Breast epithelium (tissue), 4 donors: ENCODE results near the gene HSPBP1. TPM values are rescaled to one million over a fixed set of nuclear protein-coding genes. Genes with fewer than 3 reads are reported as not detected.

ENCODE experiments used
- DNase-seq, 2 donors: peaks; one replicate each; pipeline ENCODE4 v3.0.0-alpha.2; 2019; ENCODE audit warnings: low spot score in 2 of 2
- H3K27ac ChIP-seq, 2 donors: fragments of 200-600 bp; sonication (generic) in 1 of 2; one replicate each; pipeline ENCODE4 v1.5.1; 2016 to 2019; ENCODE audit warnings: mild to moderate bottlenecking in 1 of 2
- H3K27me3 ChIP-seq, 2 donors: fragments of 200-600 bp; sonication (generic) in 1 of 2; one replicate each; pipeline versions ENCODE4 v1.5.1 to v1.6.0; 2017 to 2019; ENCODE audit warnings: control low read depth in 1 of 2, mild to moderate bottlenecking in 1 of 2
- H3K36me3 ChIP-seq: fragments of 200-600 bp; one replicate; pipeline ENCODE4 v1.5.1; 2019
- H3K4me1 ChIP-seq, 2 donors: fragments of 200-600 bp; sonication (generic); one replicate each; pipeline ENCODE4 v1.5.1; 2016 to 2019; ENCODE audit warnings: control low read depth in 1 of 2
- H3K4me3 ChIP-seq, 3 donors: fragments of 200-600 bp; sonication (generic); 1 replicate in 2 of 3; 2 replicates in 1 of 3; pipeline ENCODE4 v1.5.1; 2016 to 2019; ENCODE audit warnings: mild to moderate bottlenecking in 3 of 3, moderate library complexity in 2 of 3
- H3K9me3 ChIP-seq, 2 donors: fragments of 200-600 bp; sonication (generic) in 1 of 2; one replicate each; pipeline ENCODE4 v1.5.1; 2016 to 2019; ENCODE audit warnings: control low read depth in 1 of 2
- POLR2A ChIP-seq: fragments of 450-650 bp; IDR thresholded peaks from one replicate; pipeline ENCODE4 v1.6.1; 2016; ENCODE audit warnings: antibody characterized with exemption, mild to moderate bottlenecking, moderate library complexity
- POLR2AphosphoS5 ChIP-seq, 3 donors: sonication (generic); formaldehyde crosslinking; IDR thresholded peaks; one replicate each; pipeline ENCODE4 v1.6.1; 2017; ENCODE audit warnings: antibody characterized with exemption in 3 of 3
- intact Hi-C: fragments of 100-400 bp; cut with DNase I; formaldehyde crosslinking; loops from one replicate; pipeline ENCODE4 v1.15.1; 2023; ENCODE audit warnings: low total_unique reads
- total RNA-seq, 3 donors: library from RNA; depleted of rRNA; stranded (reverse); fragments of >200 nt; gene quantifications; one replicate each; pipeline ENCODE4 v1.1.0, GENCODE V29; 2016
- TF ChIP-seq, protein P1 (sequence below), 3 donors: fragments of 450-650 bp; IDR thresholded peaks; one replicate each; pipeline ENCODE4 v1.5.1; 2016 to 2017; ENCODE audit warnings: antibody characterized with exemption in 3 of 3, mild to moderate bottlenecking in 3 of 3, moderate library complexity in 3 of 3

The HSPBP1 gene
- total RNA-seq, 3 donors from 2014 or later = 13.3 to 36.1 (median 32.6) TPM

DNA sequence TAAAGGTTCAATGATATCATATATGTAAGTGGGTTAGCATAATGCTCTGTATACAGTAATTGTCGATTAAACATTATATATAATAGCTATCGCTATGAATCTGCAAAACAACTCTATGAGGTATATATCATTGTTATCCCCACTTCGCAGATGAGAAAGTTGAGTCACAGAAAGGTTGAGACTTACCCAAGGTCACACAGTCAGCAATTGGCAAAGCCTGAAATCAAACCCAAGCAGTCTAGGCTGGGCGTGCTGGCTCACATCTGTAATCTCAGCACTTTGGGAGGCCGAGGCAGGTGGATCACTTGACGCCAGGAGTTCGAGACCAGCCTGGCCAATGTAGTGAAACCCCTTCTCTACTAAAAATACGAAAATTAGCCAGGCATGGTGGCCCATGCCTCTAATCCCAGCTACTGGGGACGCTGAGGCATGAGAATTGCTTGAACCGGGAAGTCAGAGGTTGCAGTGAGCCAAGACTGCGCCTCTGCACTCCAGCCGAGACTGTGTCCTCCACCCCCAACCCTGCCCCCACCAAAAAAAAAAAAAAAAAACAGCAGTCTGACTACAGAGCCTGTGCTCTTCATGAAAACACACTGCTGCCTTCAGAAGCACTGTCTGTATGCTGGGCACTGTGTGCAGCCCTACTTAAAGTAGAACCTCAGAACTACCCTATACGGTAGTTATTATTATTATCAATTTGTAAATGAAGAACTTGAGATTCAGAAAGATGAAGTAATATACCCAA is 1.3 kb downstream of the HSPBP1 start:
- DNase-seq = no peak
- no peaks in the 10 kb centered on the region for H3K36me3 ChIP-seq
- no peaks in the 10 kb centered on the region for H3K9me3 ChIP-seq
- intact Hi-C loops = no loop called here
- H3K4me3 ChIP-seq = peak overlapping the region in 2 of 3 donors; percentile 80 to 82
- H3K4me1 ChIP-seq = no peaks in the 10 kb centered on the region
- H3K27ac ChIP-seq = no peak overlapping the region
- TF ChIP-seq POLR2A (no peak), POLR2AphosphoS5 (IDR thresholded peaks at IDR 0.05) (no peak)
- TF ChIP-seq, protein P1, sequence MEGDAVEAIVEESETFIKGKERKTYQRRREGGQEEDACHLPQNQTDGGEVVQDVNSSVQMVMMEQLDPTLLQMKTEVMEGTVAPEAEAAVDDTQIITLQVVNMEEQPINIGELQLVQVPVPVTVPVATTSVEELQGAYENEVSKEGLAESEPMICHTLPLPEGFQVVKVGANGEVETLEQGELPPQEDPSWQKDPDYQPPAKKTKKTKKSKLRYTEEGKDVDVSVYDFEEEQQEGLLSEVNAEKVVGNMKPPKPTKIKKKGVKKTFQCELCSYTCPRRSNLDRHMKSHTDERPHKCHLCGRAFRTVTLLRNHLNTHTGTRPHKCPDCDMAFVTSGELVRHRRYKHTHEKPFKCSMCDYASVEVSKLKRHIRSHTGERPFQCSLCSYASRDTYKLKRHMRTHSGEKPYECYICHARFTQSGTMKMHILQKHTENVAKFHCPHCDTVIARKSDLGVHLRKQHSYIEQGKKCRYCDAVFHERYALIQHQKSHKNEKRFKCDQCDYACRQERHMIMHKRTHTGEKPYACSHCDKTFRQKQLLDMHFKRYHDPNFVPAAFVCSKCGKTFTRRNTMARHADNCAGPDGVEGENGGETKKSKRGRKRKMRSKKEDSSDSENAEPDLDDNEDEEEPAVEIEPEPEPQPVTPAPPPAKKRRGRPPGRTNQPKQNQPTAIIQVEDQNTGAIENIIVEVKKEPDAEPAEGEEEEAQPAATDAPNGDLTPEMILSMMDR (IDR thresholded peaks at IDR 0.05) = no peak
- no peaks in the 10 kb centered on the region for H3K27me3 ChIP-seq

DNA sequence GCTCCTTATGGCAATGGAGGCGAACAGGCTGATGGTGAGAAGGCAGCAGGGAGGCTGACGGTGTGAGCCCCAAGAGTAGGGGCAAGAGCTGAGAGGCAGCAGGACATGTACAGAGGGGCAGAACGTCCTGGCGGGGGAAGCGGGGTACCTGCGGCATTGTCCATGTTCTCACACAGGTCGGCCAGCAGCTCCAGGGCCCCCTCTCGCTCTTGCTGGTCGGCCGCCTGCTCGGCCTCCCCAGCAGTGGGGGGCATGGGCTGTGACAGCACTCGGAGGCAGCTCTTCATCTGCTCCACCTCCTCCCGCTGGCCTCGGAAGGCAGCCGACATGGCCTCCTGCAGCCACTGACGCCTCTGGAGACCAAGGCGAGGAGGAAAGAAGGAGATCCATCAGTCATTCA is 2.4 kb downstream of the HSPBP1 start:
- H3K27me3 ChIP-seq = no peaks in the 10 kb centered on the region
- no peak for DNase-seq
- TF ChIP-seq POLR2AphosphoS5 (IDR thresholded peaks at IDR 0.05) = no peak
- TF ChIP-seq POLR2A = no peak
- TF ChIP-seq, protein P1 (IDR thresholded peaks at IDR 0.05) = no peak
- H3K36me3 ChIP-seq = no peaks in the 10 kb centered on the region
- H3K4me1 ChIP-seq = no peaks in the 10 kb centered on the region
- no peak overlapping the region for H3K4me3 ChIP-seq
- intact Hi-C loops = no loop called here
- no peak overlapping the region for H3K27ac ChIP-seq
- H3K9me3 ChIP-seq = no peaks in the 10 kb centered on the region

DNA sequence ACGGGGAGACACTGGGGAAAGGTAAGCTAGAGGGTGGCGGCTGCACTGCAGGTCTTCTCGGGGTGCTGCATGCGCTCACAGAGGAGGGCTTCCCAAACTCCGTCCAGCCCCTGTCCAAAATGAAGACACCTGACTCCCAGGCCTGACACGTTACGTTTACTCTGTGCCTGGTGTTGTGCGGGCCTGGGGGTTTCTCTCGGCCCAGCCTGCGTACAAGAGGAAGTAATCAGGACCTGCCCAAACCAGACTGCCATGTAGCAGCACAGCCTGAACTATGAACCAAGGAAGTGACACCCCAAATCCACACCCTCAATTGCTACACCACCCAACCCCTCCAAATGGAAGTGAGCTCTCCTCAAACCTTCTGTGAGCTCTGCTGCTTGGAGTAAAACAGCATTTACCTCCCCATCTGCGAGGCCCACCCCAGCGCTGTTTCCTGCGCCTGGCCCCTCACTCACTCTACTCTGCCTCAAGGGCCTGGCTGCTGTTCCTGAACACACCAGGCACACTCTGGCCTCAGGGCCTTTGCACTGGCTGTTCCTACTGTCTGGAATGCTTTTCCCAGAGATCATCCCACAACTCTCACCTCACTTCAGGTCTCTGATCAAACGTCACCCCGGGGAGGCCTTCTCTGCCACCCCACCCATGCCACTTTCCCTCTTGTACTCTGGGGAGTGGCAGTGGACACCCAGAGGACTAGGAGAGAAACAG is 3.0 kb downstream of the HSPBP1 start:
- intact Hi-C loops = no loop called here
- Histone ChIP-seq H3K9me3 (no peaks in the 10 kb centered on the region), H3K4me3 (no peak overlapping the region), H3K27me3 (no peaks in the 10 kb centered on the region), H3K27ac (no peak overlapping the region), H3K4me1 (no peaks in the 10 kb centered on the region), H3K36me3 (no peaks in the 10 kb centered on the region)
- no peak for DNase-seq
- no peak for TF ChIP-seq POLR2AphosphoS5 (IDR thresholded peaks at IDR 0.05)
- no peak for TF ChIP-seq POLR2A
- TF ChIP-seq, protein P1 (IDR thresholded peaks at IDR 0.05) = no peak

DNA sequence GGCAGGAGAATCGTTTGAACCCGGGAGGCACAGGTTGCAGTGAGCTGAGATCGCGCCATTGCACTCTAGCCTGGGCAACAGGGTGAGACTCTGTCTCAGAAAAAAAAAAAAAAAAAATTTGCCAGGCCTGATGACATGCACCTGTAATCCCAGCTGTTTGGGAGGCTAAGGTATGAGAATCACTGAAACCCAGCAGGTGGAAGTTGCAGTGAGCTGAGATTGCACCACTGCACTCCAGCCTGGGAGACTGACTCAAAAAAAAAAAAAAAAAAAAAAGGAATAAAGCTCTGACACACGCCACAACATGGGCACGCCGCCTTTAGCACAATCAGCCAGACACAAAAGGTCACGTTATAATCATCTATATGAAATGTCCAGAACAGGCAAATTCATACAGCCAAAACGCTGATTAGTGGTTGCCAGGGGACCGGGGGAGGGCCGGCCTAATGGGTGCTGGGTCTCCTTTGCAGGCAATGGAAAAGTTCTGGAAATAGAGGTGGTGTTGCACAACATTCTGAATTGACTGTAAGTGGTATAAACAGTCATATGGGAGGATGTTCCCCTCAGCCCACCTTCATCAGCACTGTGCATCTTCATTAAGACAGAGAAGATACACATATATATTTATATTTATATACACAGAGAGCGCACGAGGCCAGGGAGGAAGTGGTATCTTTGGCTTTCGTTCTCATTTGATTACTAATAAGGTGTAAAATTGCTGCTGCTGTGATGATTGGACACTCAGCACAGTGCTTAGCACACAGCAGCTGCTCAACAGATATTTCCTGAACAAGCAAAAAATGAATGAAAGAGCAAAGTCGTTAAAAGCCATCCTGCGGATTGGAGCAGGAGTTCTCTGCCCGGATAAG is 3.8 kb downstream of the HSPBP1 start:
- Histone ChIP-seq H3K9me3 (no peaks in the 10 kb centered on the region), H3K4me3 (no peak overlapping the region), H3K27me3 (no peaks in the 10 kb centered on the region), H3K4me1 (no peaks in the 10 kb centered on the region), H3K36me3 (no peaks in the 10 kb centered on the region), H3K27ac (no peak overlapping the region)
- intact Hi-C loops = no loop called here
- TF ChIP-seq POLR2AphosphoS5 (IDR thresholded peaks at IDR 0.05) = no peak
- TF ChIP-seq POLR2A = no peak
- TF ChIP-seq, protein P1 (IDR thresholded peaks at IDR 0.05) = no peak
- DNase-seq = no peak
